ENCODE measurements around the gene PTPRA. TPM values are rescaled to one million over a fixed set of nuclear protein-coding genes. Genes with fewer than 3 reads are reported as not detected.

The PTPRA gene
- polyA plus RNA-seq, 4 donors: 89.8 to 113 (median 95.5) TPM

DNA sequence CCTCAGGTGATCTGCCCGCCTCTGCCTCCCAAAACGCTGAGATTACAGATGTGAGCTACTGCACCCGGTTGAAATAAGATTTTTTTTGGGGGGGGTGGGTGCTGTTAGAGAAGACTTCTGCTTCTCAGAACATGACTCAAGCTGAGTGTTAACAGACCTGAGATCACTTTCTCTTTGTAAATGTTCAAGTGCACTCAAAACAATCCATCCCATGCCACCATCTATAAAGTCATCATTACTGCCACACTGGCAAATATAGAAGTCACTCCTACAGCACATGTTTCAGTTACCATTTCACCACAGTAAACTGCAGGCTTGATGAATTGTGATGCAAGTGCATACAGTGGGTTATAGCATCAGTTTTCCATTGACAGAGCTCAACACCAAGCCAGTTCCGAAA is 23.8 kb upstream of the PTPRA start:
- no peak for DNase-seq (ENCODE audit: low read depth in 4 of 4, low spot score in 2 of 4)

DNA sequence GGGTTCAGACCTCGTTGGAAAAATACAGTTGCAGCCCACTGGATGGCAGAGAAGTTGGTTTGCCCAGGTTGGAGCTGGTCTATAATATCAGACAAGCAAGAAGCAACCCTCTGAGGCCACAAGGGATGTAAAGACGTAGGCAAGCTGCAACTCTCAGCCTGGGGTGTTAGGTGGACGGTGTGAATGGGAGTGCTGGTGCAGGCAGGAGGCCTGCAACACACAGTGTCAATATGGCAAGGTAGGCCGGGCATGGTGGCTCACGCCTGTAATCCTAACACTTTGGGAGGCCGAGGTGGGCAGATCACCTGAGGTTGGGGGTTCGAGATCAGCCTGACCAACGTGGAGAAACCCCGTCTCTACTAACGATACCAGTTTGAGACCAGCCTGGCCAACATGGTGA is 22.2 kb upstream of the PTPRA start:
- no peak for DNase-seq (ENCODE audit: low read depth in 4 of 4, low spot score in 2 of 4)

DNA sequence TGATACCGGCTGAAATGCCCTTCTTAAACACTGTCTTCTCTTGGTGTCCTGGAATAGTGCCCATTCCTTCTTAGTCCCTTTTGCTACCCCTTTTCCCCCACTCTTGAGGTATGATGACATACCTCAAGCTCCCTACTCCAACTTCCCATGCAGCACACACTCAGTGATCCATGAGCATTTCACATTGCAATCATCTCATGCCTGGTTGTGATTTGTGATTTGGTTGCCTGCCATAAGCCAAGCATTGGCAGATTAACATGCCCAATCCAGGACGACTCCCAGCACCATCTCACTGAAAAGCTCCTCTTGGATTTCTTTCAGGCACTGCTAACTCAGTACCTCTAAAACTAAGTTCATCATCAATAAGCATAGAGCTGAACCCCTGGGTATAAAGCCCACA is 14.7 kb upstream of the PTPRA start:
- no peak for DNase-seq (ENCODE audit: low read depth in 4 of 4, low spot score in 2 of 4)

GRCh38 chr20:2859330-2860121 is 13.8 kb upstream of the PTPRA start:
- no peak for DNase-seq (ENCODE audit: low read depth in 4 of 4, low spot score in 2 of 4)

DNA sequence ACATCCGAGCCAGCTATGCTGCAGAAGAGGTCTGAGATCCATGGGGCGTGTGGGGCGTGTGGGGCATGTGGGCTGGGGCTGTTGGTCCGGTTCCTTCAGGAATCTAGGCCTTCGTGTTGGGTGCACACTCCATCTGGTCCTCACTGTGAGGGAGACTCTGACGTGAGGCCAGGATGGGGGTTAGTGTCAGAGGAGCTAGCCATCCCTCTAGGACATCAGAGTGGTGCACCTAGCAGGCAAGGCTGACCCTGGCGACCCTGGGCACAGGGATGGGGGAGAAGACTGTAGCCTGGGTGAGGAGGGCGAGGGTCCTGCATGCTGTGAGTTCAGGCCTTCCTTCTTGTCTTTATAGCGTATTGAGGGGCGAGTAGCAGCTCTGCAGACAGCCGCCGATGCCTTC is 8.7 kb upstream of the PTPRA start:
- DNase-seq (ENCODE audit: low read depth in 4 of 4, low spot score in 2 of 4): no peak

GRCh38 chr20:2865101-2865500 is 8.2 kb upstream of the PTPRA start:
- no peak for DNase-seq (ENCODE audit: low read depth in 4 of 4, low spot score in 2 of 4)

DNA sequence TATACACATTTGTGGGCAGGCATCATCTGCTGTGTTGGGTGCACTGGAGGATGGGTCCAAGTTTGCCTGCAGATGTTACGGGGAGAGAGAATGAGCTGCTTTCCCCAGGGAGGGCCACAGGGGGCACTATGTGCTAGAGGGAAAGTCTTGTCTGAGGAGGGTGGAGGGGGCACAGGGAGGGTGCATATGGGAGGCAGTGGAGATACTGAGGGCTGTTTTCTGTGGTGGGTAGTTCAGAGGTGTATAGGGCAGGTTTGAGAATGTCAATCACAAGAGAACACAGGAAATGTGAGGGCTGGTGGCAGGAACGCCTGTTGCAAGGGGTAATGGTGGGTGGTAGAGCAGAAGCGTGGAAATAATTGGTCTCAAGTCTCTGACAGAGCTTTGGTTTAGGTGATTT is 7.7 kb upstream of the PTPRA start:
- no peak for DNase-seq (ENCODE audit: low read depth in 4 of 4, low spot score in 2 of 4)

DNA sequence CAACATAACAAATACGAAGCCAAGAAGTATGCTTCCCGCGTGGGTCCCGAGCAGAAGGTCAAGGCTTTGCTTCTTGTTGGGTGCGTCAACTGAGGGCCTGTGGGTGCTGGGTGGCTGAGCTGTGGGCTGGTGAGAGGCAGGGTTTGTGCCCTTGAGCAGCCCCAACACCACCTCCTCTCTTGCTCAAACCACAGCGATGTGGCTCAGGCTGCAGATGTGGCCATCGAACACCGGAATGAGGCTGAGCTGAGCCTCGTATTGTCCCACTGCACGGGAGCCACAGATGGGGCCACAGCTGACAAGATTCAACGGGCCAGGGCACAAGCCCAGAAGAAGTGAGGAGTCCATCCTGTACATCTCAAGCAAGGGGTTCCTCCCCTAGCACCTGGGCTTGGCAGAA is 7.0 kb upstream of the PTPRA start:
- no peak for DNase-seq (ENCODE audit: low read depth in 4 of 4, low spot score in 2 of 4)

DNA sequence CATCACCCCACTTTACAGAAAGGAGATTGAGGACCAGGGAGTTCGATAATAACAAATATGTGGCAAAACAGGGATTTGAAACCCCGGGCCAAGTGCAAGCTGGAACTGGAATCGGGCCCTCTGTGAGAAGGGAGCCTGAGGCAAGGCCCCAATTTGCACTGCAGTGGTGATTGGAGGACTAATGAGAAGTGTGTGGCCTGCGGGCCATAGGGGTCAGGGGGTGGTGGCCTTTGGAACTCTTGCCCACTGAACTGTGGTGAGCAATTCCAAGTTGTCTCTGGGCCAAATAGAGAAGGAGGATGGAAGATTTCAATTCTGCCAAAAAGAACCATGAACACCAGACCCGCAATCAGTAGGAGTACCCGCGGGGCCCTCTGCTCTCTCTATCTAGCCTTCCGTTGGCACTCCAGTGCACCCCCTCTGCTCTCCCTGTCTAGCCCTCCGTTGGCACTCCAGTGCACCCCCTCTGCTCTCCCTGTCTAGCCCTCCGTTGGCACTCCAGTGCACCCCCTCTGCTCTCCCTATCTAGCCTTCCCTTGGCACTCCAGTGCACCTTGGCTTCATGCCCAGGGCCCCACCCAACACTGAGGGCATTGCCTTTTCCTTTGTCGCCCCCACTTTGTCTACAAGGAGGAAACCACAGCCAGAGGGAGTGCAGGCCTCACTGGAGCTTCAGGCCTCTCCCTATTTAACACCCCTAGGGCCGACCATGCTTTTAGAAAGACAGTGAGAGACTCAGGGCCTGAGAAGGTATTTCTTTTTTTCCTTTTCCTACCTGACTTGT is 6.0 kb upstream of the PTPRA start:
- no peak for DNase-seq (ENCODE audit: low read depth in 4 of 4, low spot score in 2 of 4)

- DNase-seq (ENCODE audit: low read depth in 4 of 4, low spot score in 2 of 4): no peak
Observed at GRCh38 chr20:2869381-2869780, 3.9 kb upstream of the PTPRA start.

DNA sequence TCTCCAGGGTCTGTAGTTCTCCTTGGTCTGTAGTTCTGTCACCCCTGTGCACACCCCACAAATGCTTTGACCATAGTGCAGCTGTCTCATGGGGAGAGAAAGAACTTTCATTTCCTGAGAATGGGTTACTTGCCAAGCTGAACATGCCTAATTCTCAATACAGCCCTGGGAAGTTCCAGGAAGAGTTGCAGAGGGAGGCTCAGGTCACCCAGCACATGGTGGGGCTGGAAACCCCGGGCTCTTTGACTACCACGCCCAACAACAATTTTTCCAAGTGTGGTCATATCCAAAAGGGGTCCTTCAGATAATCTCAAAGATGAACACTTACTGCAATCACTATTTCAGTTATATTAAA is 2.2 kb upstream of the PTPRA start:
- DNase-seq (ENCODE audit: low read depth in 4 of 4, low spot score in 2 of 4): no peak

GRCh38 chr20:2871661-2872458 is 1.4 kb upstream of the PTPRA start:
- DNase-seq (ENCODE audit: low read depth in 4 of 4, low spot score in 2 of 4): no peak

DNA sequence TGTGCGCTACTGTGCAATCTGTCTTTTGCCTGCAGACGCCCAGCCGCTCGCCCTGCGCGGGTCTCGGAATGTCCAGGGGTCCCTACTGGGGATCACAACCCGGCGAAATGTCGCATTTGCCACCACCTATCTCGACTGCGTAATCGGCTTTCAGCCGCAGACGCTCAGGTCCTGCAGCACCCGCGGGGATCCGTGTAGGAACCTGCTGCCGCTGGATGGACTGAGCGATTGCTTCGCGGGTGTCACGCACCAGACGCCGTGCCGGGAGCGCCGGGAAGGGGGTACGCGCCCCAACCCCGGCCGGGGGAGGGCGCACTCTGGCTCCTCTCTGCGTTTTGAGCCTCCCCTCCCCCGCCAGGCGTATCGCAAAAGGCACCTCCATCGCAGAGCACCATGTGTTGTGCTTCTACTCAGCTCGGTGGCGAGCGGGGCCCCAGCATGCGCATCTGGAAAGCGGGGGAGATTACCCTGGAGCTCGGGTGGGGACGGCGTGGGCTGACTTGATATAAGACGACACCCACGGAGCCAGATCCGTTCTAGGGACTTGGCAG is 747 bp upstream of the PTPRA start:
- no peak for DNase-seq (ENCODE audit: low read depth in 4 of 4, low spot score in 2 of 4)

GRCh38 chr20:2873747-2874041 is 413 bp downstream of the PTPRA start:
- DNase-seq (ENCODE audit: low read depth in 4 of 4, low spot score in 2 of 4): peak in 1 of 4 donors; percentile 36

- DNase-seq (ENCODE audit: low read depth in 4 of 4, low spot score in 2 of 4): no peak
Observed at GRCh38 chr20:2874456-2874855, 1.2 kb downstream of the PTPRA start.

DNA sequence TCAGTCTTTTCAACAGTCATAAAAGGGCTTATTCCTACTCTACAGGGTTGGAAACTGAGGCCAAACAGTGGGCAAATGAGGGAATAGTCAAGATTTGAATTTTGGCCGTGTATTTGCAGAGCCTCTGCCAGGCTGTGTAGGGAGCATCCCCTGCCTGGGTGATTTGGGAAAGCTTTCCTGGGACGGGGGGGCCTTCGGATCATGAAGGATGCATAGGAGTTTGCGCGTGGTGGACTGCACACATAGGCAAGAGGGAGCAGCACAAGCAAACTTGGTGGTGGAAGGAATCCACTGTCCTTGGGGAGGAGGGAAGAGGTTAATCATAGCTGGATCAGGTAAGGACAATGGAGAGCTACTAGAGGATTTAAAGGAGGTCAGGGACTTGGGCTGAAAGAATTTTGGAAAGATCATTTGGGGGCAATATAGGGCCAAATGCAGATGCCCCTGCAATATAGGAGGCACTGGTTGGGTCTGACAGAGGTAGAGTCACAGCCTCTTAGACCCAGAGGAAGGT is 2.5 kb downstream of the PTPRA start:
- DNase-seq (ENCODE audit: low read depth in 4 of 4, low spot score in 2 of 4): no peak

GRCh38 chr20:2878515-2878914 is 5.2 kb downstream of the PTPRA start:
- DNase-seq (ENCODE audit: low read depth in 4 of 4, low spot score in 2 of 4): no peak

GRCh38 chr20:2879146-2879545 is 5.9 kb downstream of the PTPRA start:
- DNase-seq (ENCODE audit: low read depth in 4 of 4, low spot score in 2 of 4): no peak

DNA sequence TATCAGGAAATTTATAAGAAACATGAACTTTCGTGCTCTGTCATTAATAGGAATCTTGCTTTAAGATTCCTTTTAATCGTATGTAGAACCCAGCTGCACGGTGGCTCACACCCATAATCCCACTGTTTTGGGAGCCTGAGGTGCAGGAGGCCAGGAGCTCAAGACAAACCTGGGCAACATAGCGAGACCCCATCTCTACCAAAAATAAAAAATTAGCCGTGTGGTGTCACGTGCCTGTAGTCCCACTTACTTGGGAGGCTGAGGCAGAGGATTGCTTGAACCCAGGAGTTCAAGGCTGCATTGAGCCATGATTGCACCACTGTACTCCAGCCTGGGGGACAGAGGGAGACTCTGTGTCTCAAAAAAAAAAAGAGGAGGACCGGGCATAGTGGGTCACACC is 7.4 kb downstream of the PTPRA start:
- no peak for DNase-seq (ENCODE audit: low read depth in 4 of 4, low spot score in 2 of 4)

GRCh38 chr20:2883726-2884637 is 10.7 kb downstream of the PTPRA start:
- no peak for DNase-seq (ENCODE audit: low read depth in 4 of 4, low spot score in 2 of 4)
